Right lobe of liver (tissue), 6 donors: Measurements from ENCODE around the gene C1QTNF1. TPM values are rescaled to one million over a fixed set of nuclear protein-coding genes. Genes with fewer than 3 reads are reported as not detected.

Source experiments
- ATAC-seq, 4 donors: fragments of 200-7000 bp; cut with Tn5 transposase; one replicate each; pipeline ENCODE4 v1.9.1; 2020; ENCODE audit warnings: mild to moderate bottlenecking in 4 of 4, moderate library complexity in 4 of 4
- DNase-seq, 3 donors: peaks; one replicate each; pipeline ENCODE4 v3.0.0-alpha.2; 2020
- H3K27ac ChIP-seq, 3 donors: fragments of 200-600 bp; one replicate each; pipeline ENCODE4 v1.8.0; 2022
- H3K27me3 ChIP-seq, 2 donors: fragments of 200-600 bp; one replicate each; pipeline ENCODE4 v1.8.0; 2022
- H3K36me3 ChIP-seq, 4 donors: fragments of 200-600 bp; sonication (generic) in 1 of 4; one replicate each; pipeline versions ENCODE4 v1.5.1 to v1.8.0; 2017 to 2022; ENCODE audit warnings: control low read depth in 1 of 4
- H3K4me1 ChIP-seq, 4 donors: fragments of 200-600 bp; sonication (generic) in 1 of 4; one replicate each; pipeline versions ENCODE4 v1.5.1 to v1.8.0; 2017 to 2022; ENCODE audit warnings: control low read depth in 1 of 4
- H3K4me3 ChIP-seq, 3 donors: fragments of 200-600 bp; one replicate each; pipeline ENCODE4 v1.8.0; 2022
- H3K9me3 ChIP-seq, 4 donors: fragments of 200-600 bp; sonication (generic) in 1 of 4; one replicate each; pipeline versions ENCODE4 v1.5.1 to v1.8.0; 2017 to 2022; ENCODE audit warnings: control low read depth in 1 of 4
- POLR2A ChIP-seq: fragments of 450-650 bp; IDR thresholded peaks from one replicate; pipeline ENCODE4 v1.6.1; 2017; ENCODE audit warnings: antibody characterized with exemption, mild to moderate bottlenecking
- WGBS: methylation state at CpG from one replicate; pipeline ENCODE4 v1.1.6; 2018; ENCODE audit warnings: low coverage, low lambda C conversion rate; ENCODE audit not compliant: insufficient coverage; ENCODE audit errors: missing lambda C conversion rate; 5-methylcytosine and 5-hydroxymethylcytosine counted together
- intact Hi-C, 2 donors: fragments of 100-400 bp; cut with DNase I; formaldehyde crosslinking; loops; one replicate each; pipeline versions ENCODE4 v1.11.2 to v1.14.1; 2022
- total RNA-seq, 6 experiments: library from RNA; depleted of rRNA in 2 of 6; stranded (reverse); fragments of >200 nt in 2 of 6; fragmentation: NEBNext Ultra II Directional in 3 of 6; extraction: Animal tissue kit (Norgen Biotek cat#: 25700) in 3 of 6; gene quantifications; one replicate each; pipeline versions ENCODE4 v1.1.0 to v1.2.4, GENCODE V29; 2016 to 2023
- TF ChIP-seq, protein P1 (sequence below), 4 donors: fragments of 200-600 bp in 3 of 4; fragments of 450-650 bp in 1 of 4; IDR thresholded peaks; one replicate each; pipeline versions ENCODE4 v1.5.1 to v1.8.0; 2016 to 2022; ENCODE audit warnings: antibody characterized with exemption in 4 of 4, mild to moderate bottlenecking in 2 of 4
- donor health status: DM: no; HTN: yes; CAD: no.
- donor health status: DM: no; HTN: no; CAD: no.
- donor health status: DM: no; HTN: no; CAD: no.
- donor health status: DM: no; HTN: yes; CAD: no.
- donor health status: DM: no; HTN: yes; CAD: no.

The C1QTNF1 gene
- total RNA-seq, 6 experiments from 2014 or later, result 9.8 to 40.2 (median 26.2) TPM

DNA sequence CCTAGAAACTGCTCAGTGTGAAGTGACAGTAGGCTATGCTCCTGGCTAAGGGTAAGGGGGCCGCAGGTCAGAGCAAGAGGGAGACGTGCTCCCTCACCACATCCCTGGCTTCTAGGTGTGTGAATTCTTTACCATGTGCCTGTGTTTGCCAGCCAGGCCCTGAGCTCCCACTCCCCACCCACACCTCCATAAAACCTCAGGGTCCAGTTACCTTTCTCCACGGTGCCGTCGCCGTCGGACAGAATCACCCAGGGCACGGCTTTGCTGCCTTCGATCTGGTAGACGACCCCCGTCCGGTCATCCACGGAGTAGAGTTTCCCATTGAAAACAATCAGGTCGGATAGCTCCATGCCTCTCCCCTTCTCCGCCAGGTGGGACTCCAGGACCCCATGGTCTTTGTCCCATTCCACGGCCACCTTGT lies 27.2 kb upstream of the C1QTNF1 start:
- H3K27me3 ChIP-seq, result no peaks in the 10 kb centered on the region
- no peaks in the 10 kb centered on the region for H3K9me3 ChIP-seq
- H3K36me3 ChIP-seq, result peaks cover 0 to 27% (median 2%) of the 10 kb centered on the region in 4 donors
- no peak overlapping the region for H3K27ac ChIP-seq
- DNase-seq (peak; percentile 16 to 42 (median 37)), ATAC-seq (no peak)
- 90% methylated on average over 5 of the region's 16 CpGs for WGBS
- H3K4me3 ChIP-seq, result no peak overlapping the region
- TF ChIP-seq, protein P1, sequence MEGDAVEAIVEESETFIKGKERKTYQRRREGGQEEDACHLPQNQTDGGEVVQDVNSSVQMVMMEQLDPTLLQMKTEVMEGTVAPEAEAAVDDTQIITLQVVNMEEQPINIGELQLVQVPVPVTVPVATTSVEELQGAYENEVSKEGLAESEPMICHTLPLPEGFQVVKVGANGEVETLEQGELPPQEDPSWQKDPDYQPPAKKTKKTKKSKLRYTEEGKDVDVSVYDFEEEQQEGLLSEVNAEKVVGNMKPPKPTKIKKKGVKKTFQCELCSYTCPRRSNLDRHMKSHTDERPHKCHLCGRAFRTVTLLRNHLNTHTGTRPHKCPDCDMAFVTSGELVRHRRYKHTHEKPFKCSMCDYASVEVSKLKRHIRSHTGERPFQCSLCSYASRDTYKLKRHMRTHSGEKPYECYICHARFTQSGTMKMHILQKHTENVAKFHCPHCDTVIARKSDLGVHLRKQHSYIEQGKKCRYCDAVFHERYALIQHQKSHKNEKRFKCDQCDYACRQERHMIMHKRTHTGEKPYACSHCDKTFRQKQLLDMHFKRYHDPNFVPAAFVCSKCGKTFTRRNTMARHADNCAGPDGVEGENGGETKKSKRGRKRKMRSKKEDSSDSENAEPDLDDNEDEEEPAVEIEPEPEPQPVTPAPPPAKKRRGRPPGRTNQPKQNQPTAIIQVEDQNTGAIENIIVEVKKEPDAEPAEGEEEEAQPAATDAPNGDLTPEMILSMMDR (IDR thresholded peaks at IDR 0.05), result no peak
- no peak for TF ChIP-seq POLR2A
- intact Hi-C loops, result no loop called here
- H3K4me1 ChIP-seq, result no peaks in the 10 kb centered on the region

DNA sequence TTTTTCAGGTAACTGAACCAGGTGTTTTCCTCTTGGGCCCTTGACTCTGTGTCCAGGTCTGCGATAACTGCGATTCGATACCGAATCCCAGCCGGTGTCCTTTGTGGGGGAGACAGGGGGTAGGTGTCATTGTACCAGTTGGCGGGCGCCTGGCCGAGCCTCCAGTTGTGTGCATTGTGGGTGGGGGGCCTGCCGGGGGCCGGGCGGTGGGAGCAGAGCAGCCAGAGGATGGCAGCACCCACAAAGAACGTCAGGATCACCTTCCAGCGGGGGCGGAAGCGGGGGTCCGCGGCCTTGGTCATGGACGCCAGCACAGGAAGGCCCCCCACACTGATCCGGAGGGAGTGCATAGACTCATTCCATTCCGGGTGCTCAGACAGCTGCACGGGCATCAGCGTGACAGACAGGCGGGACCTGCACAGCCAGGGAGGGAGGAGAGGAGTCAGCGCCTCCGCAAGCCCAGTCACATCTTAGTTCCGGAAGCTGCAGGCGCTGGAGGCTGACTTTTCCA lies 26.7 kb upstream of the C1QTNF1 start:
- Histone ChIP-seq H3K27me3 (no peaks in the 10 kb centered on the region), H3K4me3 (no peak overlapping the region), H3K27ac (no peak overlapping the region), H3K36me3 (peaks cover 0 to 27% (median 2%) of the 10 kb centered on the region in 4 donors), H3K4me1 (no peaks in the 10 kb centered on the region), H3K9me3 (no peaks in the 10 kb centered on the region)
- no peak for ATAC-seq
- no peak for TF ChIP-seq POLR2A
- TF ChIP-seq, protein P1 (IDR thresholded peaks at IDR 0.05), result no peak
- intact Hi-C loops, result no loop called here
- peak; percentile 18 to 39 (median 38) for DNase-seq
- WGBS, result 100% methylated on average over 3 of the region's 27 CpGs

DNA sequence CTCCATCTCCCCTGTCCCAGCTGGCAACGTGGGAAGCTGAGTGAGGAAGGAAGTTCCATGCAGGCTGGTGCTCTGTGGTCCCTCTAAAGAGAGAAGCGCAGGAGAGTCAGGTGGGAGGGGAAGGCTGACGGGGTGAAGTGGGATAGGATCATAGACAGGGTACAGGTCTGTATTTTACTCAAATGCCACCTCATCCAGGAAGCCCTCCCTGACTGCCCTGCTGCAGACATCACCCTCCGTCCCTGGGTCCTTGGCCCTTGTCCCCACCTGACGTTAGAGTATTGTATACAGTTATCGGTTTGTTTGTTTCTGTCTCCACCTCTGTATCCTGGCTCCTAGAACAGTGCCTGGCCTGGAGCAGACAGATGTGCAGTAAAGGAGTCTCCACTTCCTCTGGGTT lies 26.1 kb upstream of the C1QTNF1 start:
- Histone ChIP-seq H3K9me3 (no peaks in the 10 kb centered on the region), H3K4me3 (no peak overlapping the region), H3K36me3 (peaks cover 0 to 27% (median 2%) of the 10 kb centered on the region in 4 donors), H3K27ac (no peak overlapping the region), H3K4me1 (no peaks in the 10 kb centered on the region), H3K27me3 (no peaks in the 10 kb centered on the region)
- WGBS, result 58% methylated on average over 4 of the region's 6 CpGs
- no peak for TF ChIP-seq POLR2A
- TF ChIP-seq, protein P1 (IDR thresholded peaks at IDR 0.05), result no peak
- ATAC-seq, result no peak
- intact Hi-C loops, result no loop called here
- DNase-seq, result peak in 2 of 3 donors; percentile 7 to 15

DNA sequence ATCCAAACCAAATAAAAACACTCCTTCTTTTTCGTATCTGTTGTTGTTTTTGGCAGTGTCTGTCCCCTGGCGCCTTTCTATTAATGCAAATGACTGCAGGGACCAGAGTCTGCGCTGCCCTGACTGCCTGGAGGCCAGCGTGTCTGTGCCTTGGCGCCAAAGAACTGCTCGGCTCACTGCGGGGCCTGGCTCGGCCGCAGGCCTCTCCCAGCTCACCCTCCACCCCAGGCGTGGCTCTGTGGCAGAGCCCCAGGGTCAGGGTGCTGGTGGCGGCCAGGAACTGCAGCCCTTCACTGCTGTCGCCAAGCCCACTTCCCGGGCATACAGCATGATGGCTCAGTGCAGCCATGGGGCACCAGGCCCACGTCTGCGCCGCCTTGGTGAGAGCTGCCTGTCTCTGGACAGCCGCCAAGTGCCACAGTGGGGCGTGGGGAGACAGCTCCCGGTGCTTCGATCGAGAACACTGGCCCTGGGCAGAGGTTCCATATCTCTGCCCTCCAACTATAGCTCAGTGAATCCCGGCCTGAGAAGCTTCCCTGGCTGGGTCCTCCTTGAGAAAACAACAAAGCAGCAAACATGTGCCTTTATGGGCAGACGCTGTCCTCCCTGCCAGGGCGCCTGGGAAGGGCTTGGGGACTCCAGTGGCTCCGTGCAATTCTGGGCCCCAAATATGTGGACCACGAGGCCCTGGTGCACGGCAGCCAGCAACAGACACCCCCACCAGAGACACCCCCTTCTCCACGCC lies 25.5 kb upstream of the C1QTNF1 start:
- Histone ChIP-seq H3K27ac (no peak overlapping the region), H3K9me3 (no peaks in the 10 kb centered on the region), H3K4me3 (no peak overlapping the region), H3K36me3 (peaks cover 0 to 27% (median 2%) of the 10 kb centered on the region in 4 donors), H3K27me3 (no peaks in the 10 kb centered on the region), H3K4me1 (no peaks in the 10 kb centered on the region)
- DNase-seq (peak; percentile 26 to 55 (median 53)), ATAC-seq (peak in 1 of 4 donors; percentile 18)
- TF ChIP-seq, protein P1 (IDR thresholded peaks at IDR 0.05), result no peak
- no peak for TF ChIP-seq POLR2A
- intact Hi-C loops, result no loop called here
- 59% methylated on average over 10 of the region's 28 CpGs for WGBS
